Mucosa of stomach (tissue), 1 donor: Measurements from ENCODE around the gene NETO2.

Experiments
- H3K27me3 ChIP-seq: one replicate; pipeline ENCODE4 v1.7.0; 2013; ENCODE audit warnings: mild to moderate bottlenecking, low read length; ENCODE audit not compliant: control insufficient read depth, insufficient read depth
- H3K36me3 ChIP-seq: one replicate; pipeline ENCODE4 v1.7.0; 2013; ENCODE audit warnings: low read length; ENCODE audit not compliant: control insufficient read depth, insufficient read depth
- H3K4me1 ChIP-seq: one replicate; pipeline ENCODE4 v1.7.0; 2013; ENCODE audit warnings: mild to moderate bottlenecking, low read length; ENCODE audit not compliant: control insufficient read depth, insufficient read depth
- H3K4me3 ChIP-seq: one replicate; pipeline ENCODE4 v1.7.0; 2013; ENCODE audit warnings: low read length
- H3K9ac ChIP-seq: one replicate; pipeline ENCODE4 v1.7.0; 2013; ENCODE audit warnings: mild to moderate bottlenecking, low read length, moderate library complexity
- H3K9me3 ChIP-seq: one replicate; pipeline ENCODE4 v1.7.0; 2013; ENCODE audit warnings: mild to moderate bottlenecking, low read length, moderate library complexity; ENCODE audit not compliant: control insufficient read depth
- donor health status: Pancreatic carcinoma.

NETO2 gene

DNA sequence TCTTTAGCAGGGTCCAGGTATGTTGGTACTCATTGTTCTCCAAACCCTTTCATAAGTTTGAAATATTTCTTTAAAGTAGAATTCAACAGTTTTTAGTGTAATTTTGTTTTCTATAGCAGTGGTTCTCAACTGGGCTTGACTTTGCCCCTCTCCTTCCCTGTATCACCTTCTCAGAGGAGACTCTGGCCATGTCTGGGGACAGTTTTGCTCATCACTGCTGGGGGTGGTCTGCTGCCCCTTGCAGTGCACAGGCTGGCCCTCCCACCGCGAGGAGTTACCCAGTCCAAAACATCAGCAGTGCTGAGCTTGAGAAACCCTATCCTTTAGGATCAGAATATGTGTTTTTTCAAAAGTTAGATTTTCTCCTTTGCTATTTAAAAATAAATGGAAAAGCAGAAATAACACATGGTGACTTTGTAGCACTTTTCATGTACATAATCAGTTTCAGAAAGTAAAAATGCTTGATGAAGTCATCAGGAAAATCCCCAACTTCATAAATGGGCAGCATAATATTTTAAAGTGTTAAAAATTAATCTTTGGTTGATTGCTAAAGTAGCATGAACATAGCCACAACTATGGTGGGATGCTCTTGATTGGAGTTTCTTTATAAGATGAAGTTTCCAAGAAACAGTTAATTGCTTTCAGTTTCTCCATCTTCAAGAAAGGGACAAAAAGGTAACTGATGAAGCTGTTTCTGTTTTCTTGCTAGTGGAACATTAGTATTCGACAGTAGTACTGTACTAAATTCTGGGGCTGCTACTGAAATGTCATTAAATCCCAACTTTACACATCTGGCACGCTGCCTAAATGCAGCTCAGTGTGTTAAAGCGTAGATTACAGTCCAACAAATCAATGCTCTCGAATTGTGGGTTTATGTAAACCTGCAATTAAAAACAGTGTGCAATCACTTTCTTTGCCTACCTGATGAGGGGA, 70.3 kb downstream of the NETO2 start:
- no peaks in the 10 kb centered on the region for H3K4me1 ChIP-seq
- no peak overlapping the region for H3K9ac ChIP-seq
- no peaks in the 10 kb centered on the region for H3K36me3 ChIP-seq
- no peaks in the 10 kb centered on the region for H3K9me3 ChIP-seq
- H3K4me3 ChIP-seq = no peak overlapping the region
- no peaks in the 10 kb centered on the region for H3K27me3 ChIP-seq

DNA sequence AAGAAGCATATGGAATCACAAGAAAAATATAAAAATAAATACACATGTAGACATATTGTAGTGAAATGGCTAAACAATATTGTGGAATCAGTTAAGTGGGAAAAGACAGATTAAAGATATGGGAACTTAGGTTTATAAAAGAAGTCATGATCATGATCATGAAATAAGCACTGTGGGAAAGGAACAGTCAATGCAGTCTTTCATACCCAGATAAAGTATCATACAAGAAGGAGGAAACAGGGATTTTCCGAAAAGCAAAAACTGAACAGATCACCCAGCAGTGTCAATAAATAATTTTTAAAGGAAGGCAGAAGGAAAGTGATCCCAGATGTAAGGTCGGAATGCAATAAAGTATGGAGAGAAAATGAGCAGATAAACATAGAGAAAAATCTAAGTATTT, 71.6 kb downstream of the NETO2 start:
- Histone ChIP-seq H3K4me3 (no peak overlapping the region), H3K9me3 (no peaks in the 10 kb centered on the region), H3K36me3 (no peaks in the 10 kb centered on the region), H3K9ac (no peak overlapping the region), H3K27me3 (no peaks in the 10 kb centered on the region), H3K4me1 (no peaks in the 10 kb centered on the region)

DNA sequence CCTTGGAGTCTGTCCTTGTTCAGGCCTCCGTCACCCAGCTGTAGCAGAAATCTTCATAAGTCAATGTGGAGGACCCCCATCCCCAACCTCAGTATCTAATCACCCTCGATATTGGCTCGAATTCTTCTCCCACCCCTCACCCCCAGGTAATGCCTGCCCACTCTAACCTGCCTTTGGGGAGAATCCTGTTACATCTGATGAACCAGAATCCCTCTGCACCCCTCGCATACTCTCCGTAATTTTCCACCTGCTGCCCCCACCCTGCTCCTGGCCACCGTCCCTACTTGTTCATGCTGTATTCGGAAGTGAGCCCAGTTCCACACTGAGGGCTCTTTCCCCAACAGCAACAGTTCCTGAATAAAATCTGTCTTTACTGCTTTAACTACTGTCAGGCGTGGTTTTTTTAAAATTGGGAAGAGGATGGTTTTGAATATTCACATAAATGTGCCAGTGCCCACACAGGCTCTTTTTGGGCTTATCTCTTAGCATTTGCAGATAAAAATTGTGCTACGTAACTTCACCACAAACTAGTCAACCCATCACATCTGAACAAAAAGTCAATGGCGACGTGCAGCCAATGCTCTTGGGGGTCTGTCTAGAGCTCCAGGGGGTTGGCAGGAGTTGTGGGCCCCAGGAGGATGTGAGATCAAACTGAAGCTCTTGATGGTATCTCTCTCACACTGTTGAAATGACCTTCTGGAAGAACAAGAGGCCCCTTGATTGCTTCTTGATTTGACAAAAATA, 73.7 kb downstream of the NETO2 start:
- no peaks in the 10 kb centered on the region for H3K4me1 ChIP-seq
- H3K27me3 ChIP-seq = no peaks in the 10 kb centered on the region
- H3K9ac ChIP-seq = no peak overlapping the region
- no peak overlapping the region for H3K4me3 ChIP-seq
- H3K36me3 ChIP-seq = no peaks in the 10 kb centered on the region
- H3K9me3 ChIP-seq = no peaks in the 10 kb centered on the region

DNA sequence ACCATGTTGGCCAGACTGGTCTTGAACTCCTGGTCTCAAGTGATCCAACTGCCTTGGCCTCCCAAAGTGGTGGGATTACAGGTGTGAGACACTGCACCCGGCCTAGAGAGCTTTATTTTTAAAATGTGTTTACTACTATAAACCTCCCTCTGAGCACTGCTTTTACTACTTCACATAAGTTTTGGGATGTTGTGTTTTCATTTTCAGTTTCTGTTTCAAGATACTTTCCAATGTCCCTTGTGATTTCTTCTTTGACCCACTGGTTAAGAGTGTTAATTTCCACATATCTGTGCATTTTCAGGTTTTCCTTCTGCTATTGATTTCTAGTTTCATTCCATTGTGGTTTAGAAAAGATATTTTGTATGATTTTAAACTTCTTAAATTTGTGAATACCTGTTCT, 74.4 kb downstream of the NETO2 start:
- no peaks in the 10 kb centered on the region for H3K36me3 ChIP-seq
- no peaks in the 10 kb centered on the region for H3K9me3 ChIP-seq
- H3K4me3 ChIP-seq = no peak overlapping the region
- H3K9ac ChIP-seq = no peak overlapping the region
- H3K4me1 ChIP-seq = no peaks in the 10 kb centered on the region
- H3K27me3 ChIP-seq = no peaks in the 10 kb centered on the region

DNA sequence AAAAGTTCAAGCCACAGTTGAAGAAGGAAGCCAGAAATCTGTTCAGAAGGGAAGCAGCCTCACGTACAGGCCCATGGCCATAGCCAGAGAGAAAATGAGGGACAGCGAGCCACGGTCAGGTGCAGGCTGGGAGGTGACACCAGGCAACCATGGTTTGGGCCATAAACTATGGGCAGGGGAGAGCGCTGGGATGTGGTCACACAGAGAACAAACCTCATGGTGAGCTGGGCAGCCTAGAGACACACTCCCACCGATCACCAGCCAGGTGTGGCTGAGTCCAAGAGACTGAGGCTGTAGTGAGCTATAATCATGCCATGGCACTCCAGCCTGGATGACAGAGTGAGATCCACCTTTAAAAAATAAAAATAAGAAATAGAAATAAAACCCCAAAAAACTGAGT, 76.5 kb downstream of the NETO2 start:
- Histone ChIP-seq H3K9ac (no peak overlapping the region), H3K4me3 (no peak overlapping the region), H3K27me3 (no peaks in the 10 kb centered on the region), H3K36me3 (no peaks in the 10 kb centered on the region), H3K4me1 (no peaks in the 10 kb centered on the region), H3K9me3 (no peaks in the 10 kb centered on the region)

DNA sequence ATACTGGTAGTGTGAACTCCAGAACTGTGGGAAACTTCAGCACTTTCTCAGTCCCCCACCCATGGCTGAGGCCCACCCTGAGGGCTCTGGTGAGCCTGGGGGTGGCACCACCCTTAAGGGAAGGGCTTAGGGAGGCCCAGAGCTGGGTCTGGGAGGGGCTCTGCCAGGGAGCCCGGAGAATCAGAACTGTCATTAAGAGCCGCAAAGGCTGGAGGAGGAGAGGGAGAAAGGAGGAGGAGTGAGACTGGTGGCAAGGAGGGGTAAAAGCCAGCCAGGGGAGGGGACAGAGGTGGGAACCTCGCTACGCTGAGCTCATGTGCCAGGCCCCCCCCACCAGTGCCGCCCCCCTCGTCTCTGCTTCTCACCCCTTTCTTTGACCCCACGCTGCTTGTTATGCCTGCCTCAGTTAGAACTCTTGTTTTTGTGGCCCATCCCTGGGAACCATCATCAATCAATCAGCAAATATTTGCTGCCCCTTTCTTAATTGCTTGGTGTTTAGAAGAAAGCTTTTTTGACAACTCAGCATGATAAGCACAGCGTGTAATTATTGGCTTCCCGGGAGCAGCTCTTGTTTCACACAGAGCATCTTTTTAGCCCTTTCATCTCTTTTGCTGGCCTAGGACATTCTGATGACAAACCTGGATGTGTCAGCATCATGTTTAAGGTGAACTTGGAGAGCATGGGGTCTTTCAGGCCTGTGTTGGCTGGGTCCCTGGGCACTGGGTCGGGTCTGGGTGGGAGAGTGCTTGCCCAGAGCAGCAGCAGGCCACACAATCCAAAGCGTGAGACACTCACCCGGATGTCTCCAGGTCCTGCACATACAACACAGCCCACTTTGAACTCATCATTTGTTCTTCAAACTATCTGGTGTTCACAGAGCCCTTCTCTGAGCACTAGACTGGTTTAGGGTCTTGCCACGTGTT, 77.7 kb downstream of the NETO2 start:
- Histone ChIP-seq H3K4me3 (no peak overlapping the region), H3K9ac (no peak overlapping the region), H3K9me3 (no peaks in the 10 kb centered on the region), H3K4me1 (no peaks in the 10 kb centered on the region), H3K27me3 (no peaks in the 10 kb centered on the region), H3K36me3 (no peaks in the 10 kb centered on the region)

DNA sequence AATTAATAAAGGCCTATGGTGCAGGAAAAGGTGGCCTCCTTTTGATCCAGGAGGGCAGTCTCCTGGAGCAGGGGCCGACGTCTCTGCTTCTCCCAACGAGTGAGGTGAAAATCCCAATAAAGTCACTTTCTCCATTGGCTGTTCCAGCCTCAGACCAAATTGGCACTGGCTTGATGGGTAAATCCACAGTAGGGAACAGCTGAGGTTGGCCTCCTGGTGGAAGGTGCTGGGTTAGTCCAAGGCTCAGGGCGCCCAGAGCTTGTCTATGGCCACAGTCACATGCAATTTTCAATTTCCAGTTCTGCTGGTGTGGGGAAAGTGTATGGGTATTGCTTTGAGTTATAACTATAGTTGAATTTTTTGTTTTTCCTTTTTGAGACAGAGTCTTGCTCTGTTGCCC, 79.0 kb downstream of the NETO2 start:
- Histone ChIP-seq H3K9ac (no peak overlapping the region), H3K4me3 (no peak overlapping the region), H3K36me3 (no peaks in the 10 kb centered on the region), H3K9me3 (no peaks in the 10 kb centered on the region), H3K4me1 (no peaks in the 10 kb centered on the region), H3K27me3 (no peaks in the 10 kb centered on the region)

DNA sequence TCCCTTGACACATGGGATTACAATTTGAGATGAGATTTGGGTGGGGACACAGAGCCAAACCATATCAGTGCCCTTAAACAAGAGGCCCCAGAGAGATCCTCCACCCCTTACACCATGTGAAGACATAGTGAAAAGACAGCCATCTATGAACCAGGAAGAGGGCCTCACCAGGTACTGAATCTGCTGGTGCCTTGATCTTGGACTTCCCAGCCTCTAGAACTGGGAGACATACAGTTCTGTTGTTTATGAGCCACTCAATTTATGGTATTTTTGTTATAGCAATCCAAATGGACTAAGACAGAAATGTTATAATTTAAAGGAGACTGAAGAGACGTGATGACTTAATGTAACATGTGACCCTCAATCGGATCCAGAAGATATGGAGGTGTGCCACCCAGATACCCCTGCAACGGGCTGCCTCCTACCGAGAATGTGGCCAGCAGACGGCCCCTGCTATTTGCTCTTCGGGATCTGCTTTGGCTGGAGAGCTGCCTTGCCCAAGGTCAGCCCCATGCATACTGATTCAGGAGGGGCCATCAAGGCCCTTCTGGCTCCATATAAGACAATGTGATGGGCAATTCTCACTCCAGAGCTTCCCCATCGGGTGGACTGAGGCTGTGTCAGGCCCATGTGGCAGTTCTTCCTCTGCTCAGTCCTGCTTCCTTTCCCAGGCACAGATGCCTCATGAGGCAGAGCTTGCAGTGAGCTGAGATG, 80.6 kb downstream of the NETO2 start:
- no peak overlapping the region for H3K9ac ChIP-seq
- H3K4me1 ChIP-seq = no peaks in the 10 kb centered on the region
- H3K36me3 ChIP-seq = no peaks in the 10 kb centered on the region
- H3K9me3 ChIP-seq = no peaks in the 10 kb centered on the region
- H3K27me3 ChIP-seq = no peaks in the 10 kb centered on the region
- no peak overlapping the region for H3K4me3 ChIP-seq

DNA sequence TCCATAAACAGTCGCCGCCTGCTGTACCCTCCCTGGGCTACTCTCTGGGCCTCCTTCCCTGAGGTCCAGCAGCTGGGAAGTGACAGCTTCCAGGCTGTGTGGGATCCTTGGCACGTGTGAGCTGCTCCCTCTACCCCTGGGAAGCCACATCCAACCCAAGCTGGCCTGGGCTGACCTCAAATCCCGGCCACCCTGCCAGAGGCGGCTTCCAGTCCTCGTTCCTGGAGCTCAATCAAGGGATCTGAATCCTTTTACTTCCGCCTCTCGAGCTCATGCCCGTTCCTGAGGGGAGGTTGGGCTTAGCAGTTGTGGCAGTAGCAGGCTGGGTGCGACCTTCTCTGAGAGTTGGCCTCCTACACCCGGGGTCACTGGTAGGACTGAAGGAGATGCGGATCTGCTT, 82.5 kb downstream of the NETO2 start:
- Histone ChIP-seq H3K4me3 (no peak overlapping the region), H3K9me3 (no peaks in the 10 kb centered on the region), H3K36me3 (no peaks in the 10 kb centered on the region), H3K9ac (no peak overlapping the region), H3K4me1 (no peaks in the 10 kb centered on the region), H3K27me3 (no peaks in the 10 kb centered on the region)

DNA sequence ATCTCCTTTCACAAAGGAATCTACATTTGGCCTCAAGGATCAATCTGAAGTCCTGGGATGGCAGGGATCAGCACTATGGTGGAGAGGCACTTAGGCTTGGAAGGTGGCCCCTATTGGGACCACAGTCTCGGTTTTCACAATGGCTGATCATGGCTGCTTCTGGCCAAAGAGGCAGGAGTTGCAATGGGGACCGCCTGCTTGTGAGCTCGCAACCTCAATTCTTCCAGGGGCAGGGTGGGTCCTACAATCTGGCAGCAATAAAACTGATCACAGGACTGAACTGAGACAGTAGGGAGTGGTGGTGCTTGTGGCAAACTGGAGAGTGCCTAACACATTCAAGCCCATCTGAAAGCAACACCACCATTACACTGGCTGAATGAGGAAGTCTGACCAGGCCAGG, 83.1 kb downstream of the NETO2 start:
- Histone ChIP-seq H3K9me3 (no peaks in the 10 kb centered on the region), H3K36me3 (no peaks in the 10 kb centered on the region), H3K9ac (no peak overlapping the region), H3K4me1 (no peaks in the 10 kb centered on the region), H3K27me3 (no peaks in the 10 kb centered on the region), H3K4me3 (no peak overlapping the region)

DNA sequence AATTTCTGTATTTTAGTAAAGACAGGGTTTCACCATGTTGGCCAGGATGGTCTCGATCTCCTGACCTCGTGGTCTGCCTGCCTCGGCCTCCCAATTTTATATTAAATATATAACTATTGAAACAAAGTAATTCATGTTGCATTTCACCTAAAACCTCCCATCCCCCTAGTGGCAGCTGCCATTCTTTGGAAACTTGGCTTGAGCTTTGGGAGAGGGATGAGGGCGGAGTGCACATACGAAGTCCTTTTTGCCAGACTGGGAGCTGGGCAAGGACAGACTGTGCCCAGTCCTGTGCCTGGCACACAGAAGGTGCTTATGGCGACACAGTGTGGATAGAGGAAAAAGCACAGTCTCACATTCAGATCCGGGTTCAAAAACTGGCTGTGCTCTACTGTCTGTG, 83.8 kb downstream of the NETO2 start:
- Histone ChIP-seq H3K27me3 (no peaks in the 10 kb centered on the region), H3K4me1 (no peaks in the 10 kb centered on the region), H3K4me3 (no peak overlapping the region), H3K36me3 (no peaks in the 10 kb centered on the region), H3K9me3 (no peaks in the 10 kb centered on the region), H3K9ac (no peak overlapping the region)
